Measurements from ENCODE around the gene TMEM259.

DNA sequence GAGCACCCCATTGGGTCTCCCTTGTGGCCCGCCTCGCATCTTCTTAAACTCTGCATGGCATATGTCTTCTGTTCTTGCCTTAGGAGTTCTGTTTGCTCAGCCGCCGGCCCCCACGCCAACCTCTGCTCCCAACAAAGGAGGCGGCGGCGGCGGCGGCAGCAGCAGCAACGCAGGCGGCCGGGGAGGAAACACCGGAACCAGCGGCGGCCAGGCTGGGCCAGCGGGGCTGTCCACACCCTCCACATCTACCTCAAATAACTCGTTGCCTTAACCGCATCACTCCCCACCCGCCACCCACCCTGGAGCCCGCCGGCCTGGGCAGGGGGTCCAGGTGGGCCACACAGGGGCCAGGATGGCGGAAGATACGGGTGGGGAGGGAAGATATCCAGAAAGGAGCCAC, 49.1 kb downstream of the TMEM259 start:
- TF ChIP-seq POLR2A (IDR thresholded peaks at IDR 0.05) (no peak), POLR2AphosphoS5 (IDR thresholded peaks at IDR 0.05) (no peak)
- TF ChIP-seq, protein P1, sequence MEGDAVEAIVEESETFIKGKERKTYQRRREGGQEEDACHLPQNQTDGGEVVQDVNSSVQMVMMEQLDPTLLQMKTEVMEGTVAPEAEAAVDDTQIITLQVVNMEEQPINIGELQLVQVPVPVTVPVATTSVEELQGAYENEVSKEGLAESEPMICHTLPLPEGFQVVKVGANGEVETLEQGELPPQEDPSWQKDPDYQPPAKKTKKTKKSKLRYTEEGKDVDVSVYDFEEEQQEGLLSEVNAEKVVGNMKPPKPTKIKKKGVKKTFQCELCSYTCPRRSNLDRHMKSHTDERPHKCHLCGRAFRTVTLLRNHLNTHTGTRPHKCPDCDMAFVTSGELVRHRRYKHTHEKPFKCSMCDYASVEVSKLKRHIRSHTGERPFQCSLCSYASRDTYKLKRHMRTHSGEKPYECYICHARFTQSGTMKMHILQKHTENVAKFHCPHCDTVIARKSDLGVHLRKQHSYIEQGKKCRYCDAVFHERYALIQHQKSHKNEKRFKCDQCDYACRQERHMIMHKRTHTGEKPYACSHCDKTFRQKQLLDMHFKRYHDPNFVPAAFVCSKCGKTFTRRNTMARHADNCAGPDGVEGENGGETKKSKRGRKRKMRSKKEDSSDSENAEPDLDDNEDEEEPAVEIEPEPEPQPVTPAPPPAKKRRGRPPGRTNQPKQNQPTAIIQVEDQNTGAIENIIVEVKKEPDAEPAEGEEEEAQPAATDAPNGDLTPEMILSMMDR (IDR thresholded peaks at IDR 0.05), result no peak
